ENCODE results near the gene DNER.
A peak's percentile ranks its signal among the peaks of the same experiment; 100 is the strongest.
"Not testable (repeated sequence)": the region's sequence is repeated elsewhere in the genome, so short reads cannot be mapped to it uniquely, and the experiment has no call there.

DNER gene

DNA sequence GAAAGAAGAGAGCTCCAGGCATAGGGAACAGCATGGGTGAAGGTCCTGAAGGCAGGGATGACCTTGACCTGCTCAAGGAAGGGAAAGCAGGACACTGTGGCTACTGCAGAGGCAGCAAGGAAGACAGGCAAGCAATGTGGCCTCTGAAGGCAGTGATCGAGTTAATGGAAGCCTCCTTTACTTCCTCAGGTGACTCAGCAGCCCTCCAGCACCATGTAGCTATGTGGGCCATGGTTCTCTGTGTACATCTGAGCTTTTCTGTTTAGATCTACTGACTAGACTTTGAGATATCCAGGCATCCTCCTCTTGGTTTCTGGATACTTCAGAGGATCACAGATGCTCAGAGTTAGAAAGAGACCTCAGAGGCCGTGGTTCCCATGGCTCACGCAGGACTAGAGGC is 336.0 kb downstream of the DNER start:
- H3K4me3 ChIP-seq (ENCODE audit: low read length), result no peak overlapping the region
- DNase-seq (ENCODE audit: low read depth), result no peak
- TF ChIP-seq, protein P1, sequence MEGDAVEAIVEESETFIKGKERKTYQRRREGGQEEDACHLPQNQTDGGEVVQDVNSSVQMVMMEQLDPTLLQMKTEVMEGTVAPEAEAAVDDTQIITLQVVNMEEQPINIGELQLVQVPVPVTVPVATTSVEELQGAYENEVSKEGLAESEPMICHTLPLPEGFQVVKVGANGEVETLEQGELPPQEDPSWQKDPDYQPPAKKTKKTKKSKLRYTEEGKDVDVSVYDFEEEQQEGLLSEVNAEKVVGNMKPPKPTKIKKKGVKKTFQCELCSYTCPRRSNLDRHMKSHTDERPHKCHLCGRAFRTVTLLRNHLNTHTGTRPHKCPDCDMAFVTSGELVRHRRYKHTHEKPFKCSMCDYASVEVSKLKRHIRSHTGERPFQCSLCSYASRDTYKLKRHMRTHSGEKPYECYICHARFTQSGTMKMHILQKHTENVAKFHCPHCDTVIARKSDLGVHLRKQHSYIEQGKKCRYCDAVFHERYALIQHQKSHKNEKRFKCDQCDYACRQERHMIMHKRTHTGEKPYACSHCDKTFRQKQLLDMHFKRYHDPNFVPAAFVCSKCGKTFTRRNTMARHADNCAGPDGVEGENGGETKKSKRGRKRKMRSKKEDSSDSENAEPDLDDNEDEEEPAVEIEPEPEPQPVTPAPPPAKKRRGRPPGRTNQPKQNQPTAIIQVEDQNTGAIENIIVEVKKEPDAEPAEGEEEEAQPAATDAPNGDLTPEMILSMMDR (conservative IDR thresholded peaks at IDR 0.05; ENCODE audit: low read length), result no peak

DNA sequence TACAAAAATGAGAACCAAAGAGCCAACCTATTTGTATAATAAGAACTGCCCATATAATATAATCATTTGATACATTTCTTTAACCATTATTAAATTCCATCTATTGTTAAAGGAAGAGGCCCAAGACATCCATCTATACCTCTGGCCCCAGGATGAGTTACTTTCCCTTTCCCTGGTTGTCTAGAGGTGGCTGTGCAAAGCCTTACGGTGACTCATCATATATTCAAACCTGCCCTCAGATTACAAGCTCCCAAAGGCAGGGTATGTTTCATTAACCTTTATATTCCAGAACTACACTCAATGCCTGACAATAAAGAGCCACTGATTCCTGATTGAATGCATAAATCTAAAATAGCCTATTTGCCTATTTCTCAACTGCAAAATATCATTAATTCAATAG is 337.5 kb downstream of the DNER start:
- no peak for DNase-seq (ENCODE audit: low read depth)
- H3K4me3 ChIP-seq (ENCODE audit: low read length), result no peak overlapping the region
- TF ChIP-seq, protein P1 (conservative IDR thresholded peaks at IDR 0.05; ENCODE audit: low read length), result no peak

DNA sequence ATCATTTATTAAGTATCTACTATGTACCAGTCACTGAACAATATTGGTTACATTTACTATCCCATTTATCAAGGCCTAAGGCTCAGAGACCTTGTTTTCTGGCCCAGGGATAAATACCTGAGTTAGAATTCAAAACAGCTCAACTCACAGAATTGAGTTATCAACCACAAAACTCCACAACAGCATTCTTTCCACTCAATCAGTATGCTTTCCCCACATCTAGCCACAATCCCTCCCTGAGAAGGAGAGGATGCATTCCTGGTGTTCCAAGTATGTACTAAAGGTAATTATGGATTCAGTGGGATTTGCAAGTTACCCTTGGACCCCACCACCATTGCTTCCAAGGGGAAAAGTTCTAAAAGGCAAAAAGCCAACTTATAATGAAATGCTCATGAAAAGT is 339.1 kb downstream of the DNER start:
- peak; percentile 68 for DNase-seq (ENCODE audit: low read depth)
- TF ChIP-seq, protein P1 (conservative IDR thresholded peaks at IDR 0.05; ENCODE audit: low read length), result no peak

DNA sequence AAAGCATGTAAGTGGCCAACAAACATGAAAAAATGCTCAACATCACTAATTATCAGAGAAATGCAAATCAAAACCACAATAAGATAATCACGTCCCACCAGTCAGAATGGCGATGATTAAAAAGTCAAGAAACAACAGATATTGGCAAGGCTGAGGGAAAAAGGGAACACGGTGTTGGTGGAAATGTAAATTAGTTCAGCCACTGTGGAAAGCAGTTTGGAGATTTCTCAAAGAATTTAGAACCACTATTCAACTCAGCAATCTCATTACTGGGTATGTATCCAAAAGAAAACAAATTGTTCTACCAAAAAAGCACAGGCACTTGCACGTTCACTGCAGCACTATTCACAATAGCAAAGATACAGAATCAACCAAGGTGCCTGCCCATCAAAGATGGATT is 341.0 kb downstream of the DNER start:
- not testable (repeated sequence) for H3K4me3 ChIP-seq (ENCODE audit: low read length); DNase-seq (ENCODE audit: low read depth)

More for the DNA sequence above, 339.1 kb downstream of the DNER start:
- H3K4me3 ChIP-seq (ENCODE audit: low read length), result no peak overlapping the region

DNA sequence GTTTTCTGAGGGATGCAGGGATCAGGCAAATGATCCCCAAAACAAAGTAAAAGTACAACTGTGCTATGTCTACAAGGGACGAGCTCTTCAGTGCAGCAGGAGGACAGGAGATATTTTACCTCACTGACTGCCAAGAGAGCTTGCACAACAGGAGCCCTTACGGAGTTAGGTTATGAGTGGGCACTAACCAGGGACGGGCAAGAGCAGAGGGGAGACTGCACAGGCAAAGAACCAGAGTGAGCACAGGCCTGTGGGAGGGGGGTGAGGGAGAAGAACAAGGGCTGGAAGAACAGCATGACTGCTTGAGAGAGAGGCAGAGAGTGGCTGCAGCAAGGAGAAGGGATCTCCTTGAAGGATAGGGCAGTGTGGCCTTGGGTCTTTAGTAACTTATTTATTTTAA is 342.1 kb downstream of the DNER start:
- DNase-seq (ENCODE audit: low read depth), result no peak
- TF ChIP-seq, protein P1 (conservative IDR thresholded peaks at IDR 0.05; ENCODE audit: low read length), result no peak
- H3K4me3 ChIP-seq (ENCODE audit: low read length), result no peak overlapping the region

DNA sequence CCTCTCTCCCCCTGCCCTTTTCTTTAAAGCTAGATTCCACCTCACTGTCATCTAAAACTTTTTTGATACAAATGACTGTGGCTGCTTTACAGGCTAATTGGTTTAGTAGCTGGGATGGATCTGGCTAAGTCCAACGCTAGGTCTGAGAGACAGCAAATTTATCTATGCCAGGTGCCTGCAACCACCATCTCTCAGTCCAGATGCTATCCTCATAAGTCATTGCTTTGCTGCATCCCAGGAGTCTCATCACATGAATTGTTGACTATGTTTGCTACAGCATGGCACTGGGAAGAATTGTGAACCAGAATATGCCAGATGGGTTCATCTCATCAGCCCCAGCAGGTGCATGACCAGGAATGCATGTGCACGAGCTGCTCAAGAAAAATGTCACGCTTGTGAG is 343.3 kb downstream of the DNER start:
- no peak overlapping the region for H3K4me3 ChIP-seq (ENCODE audit: low read length)
- TF ChIP-seq, protein P1 (conservative IDR thresholded peaks at IDR 0.05; ENCODE audit: low read length), result no peak
- no peak for DNase-seq (ENCODE audit: low read depth)

DNA sequence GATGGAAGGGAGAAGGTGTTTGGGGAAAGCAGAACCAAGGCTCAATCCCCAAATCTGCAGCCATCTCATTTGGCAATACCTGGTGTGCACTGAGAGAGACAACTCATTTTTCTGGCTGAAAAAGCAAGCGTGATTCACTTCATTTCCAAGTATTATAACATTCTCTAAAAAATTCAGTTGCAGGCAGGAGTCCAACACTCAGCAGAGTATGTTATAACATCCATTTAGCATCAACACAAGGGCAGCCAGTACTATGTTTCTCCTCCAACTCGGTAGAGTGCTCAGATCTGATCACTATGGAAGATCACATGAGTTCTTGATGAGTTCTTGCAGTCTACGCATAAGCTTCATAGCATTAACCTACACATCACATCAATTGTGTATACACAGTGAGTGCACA is 343.8 kb downstream of the DNER start:
- H3K4me3 ChIP-seq (ENCODE audit: low read length), result no peak overlapping the region
- TF ChIP-seq, protein P1 (conservative IDR thresholded peaks at IDR 0.05; ENCODE audit: low read length), result no peak
- peak; percentile 66 for DNase-seq (ENCODE audit: low read depth)

DNA sequence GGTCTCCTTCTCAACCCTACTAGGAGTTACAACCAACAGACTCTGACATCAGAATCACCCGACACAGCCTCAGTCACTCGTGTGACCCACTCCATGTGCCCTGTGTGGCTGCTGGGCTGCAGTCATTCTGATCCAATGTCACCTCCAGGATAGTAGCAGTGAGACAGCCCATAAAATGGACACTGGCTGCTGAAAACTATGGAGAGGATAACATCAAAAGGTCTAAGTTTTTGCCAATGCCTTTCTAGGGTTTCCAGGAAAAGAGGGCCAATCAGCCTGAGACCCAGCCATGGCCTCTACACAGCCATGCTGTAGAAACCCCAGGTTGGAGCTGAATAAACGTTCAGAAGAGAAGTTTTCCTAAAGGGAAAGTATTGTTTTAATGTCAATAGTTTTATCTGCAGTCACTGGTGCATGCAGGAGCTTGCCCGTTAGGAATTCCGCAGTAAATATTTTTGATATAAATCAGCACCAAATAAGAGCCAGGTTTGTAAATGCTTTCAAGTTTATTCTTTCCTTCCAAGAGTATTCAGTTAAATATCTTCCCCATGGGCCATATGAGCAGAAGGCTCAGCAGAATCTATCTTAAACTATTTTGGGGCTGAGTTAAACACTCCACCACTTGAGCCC is 351.1 kb downstream of the DNER start:
- H3K4me3 ChIP-seq (ENCODE audit: low read length), result no peak overlapping the region
- peak; percentile 68 for DNase-seq (ENCODE audit: low read depth)
- TF ChIP-seq, protein P1 (conservative IDR thresholded peaks at IDR 0.05; ENCODE audit: low read length), result no peak
